Peyer's patch (tissue), 4 donors: ENCODE results near the gene LIG3. TPM values are rescaled to one million over a fixed set of nuclear protein-coding genes. Genes with fewer than 3 reads are reported as not detected.
A peak's percentile ranks its signal among the peaks of the same experiment; 100 is the strongest.

Experiments
- DNase-seq, 3 donors: peaks; one replicate each; pipeline ENCODE4 v3.0.0-alpha.2; 2017 to 2019
- H3K27ac ChIP-seq, 4 donors: fragments of 200-600 bp; sonication (generic); one replicate each; pipeline ENCODE4 v1.5.1; 2016 to 2019
- H3K27me3 ChIP-seq, 2 donors: fragments of 200-600 bp; sonication (generic); one replicate each; pipeline ENCODE4 v1.5.1; 2019
- H3K36me3 ChIP-seq, 3 donors: fragments of 200-600 bp; sonication (generic); one replicate each; pipeline ENCODE4 v1.5.1; 2016 to 2019
- H3K4me1 ChIP-seq, 4 donors: fragments of 200-600 bp; sonication (generic); one replicate each; pipeline ENCODE4 v1.5.1; 2016 to 2019
- H3K4me3 ChIP-seq, 4 donors: fragments of 200-600 bp; sonication (generic); 1 replicate in 3 of 4; 2 replicates in 1 of 4; pipeline ENCODE4 v1.5.1; 2016 to 2019; ENCODE audit warnings: mild to moderate bottlenecking in 1 of 4
- H3K9me3 ChIP-seq, 4 donors: fragments of 200-600 bp; sonication (generic); one replicate each; pipeline ENCODE4 v1.5.1; 2016 to 2019; ENCODE audit warnings: mild to moderate bottlenecking in 1 of 4
- CTCF ChIP-seq, 6 experiments: fragments of 450-650 bp in 4 of 6; fragments of 200-600 bp in 2 of 6; sonication (generic) in 1 of 6; IDR thresholded peaks; one replicate each; pipeline ENCODE4 v1.5.1; 2017 to 2019; ENCODE audit warnings: antibody characterized with exemption in 6 of 6, mild to moderate bottlenecking in 3 of 6, moderate library complexity in 1 of 6
- POLR2A ChIP-seq, 2 donors: fragments of 450-650 bp; IDR thresholded peaks; one replicate each; pipeline ENCODE4 v1.5.1; 2017; ENCODE audit warnings: antibody characterized with exemption in 2 of 2, mild to moderate bottlenecking in 2 of 2, moderate library complexity in 2 of 2
- total RNA-seq, 4 donors: library from RNA; depleted of rRNA; stranded (reverse); fragments of >200 nt; gene quantifications; one replicate each; pipeline ENCODE4 v1.1.0, GENCODE V29; 2016

Gene LIG3
- total RNA-seq, 4 donors from 2014 or later, result 19.6 to 82.5 (median 36.3) TPM

GRCh38 chr17:35018814-35019213 lies 38.5 kb downstream of the LIG3 start:
- H3K4me1 ChIP-seq, result peaks cover 0 to 7% (median 3%) of the 10 kb centered on the region in 4 donors
- TF ChIP-seq POLR2A (IDR thresholded peaks at IDR 0.05), result no peak
- H3K27ac ChIP-seq, result no peak overlapping the region
- H3K36me3 ChIP-seq, result peaks cover 0 to 64% (median 0%) of the 10 kb centered on the region in 3 donors
- no peaks in the 10 kb centered on the region for H3K27me3 ChIP-seq
- no peak overlapping the region for H3K4me3 ChIP-seq
- DNase-seq, result no peak
- H3K9me3 ChIP-seq, result no peaks in the 10 kb centered on the region

- Histone ChIP-seq H3K4me3 (no peak overlapping the region), H3K4me1 (peaks cover 0 to 8% (median 3%) of the 10 kb centered on the region in 4 donors), H3K9me3 (no peaks in the 10 kb centered on the region), H3K27ac (peak overlapping the region in 1 of 4 donors; percentile 78), H3K36me3 (peaks cover 0 to 56% (median 0%) of the 10 kb centered on the region in 3 donors), H3K27me3 (no peaks in the 10 kb centered on the region)
- no peak for DNase-seq
- TF ChIP-seq CTCF (IDR thresholded peaks at IDR 0.05) (no peak), POLR2A (IDR thresholded peaks at IDR 0.05) (no peak)
These were observed 39.3 kb downstream of the LIG3 start for GRCh38 chr17:35019386-35020179.

- H3K27ac ChIP-seq, result peak overlapping the region in 3 of 4 donors; percentile 59 to 78 (median 64)
- peaks cover 0 to 44% (median 0%) of the 10 kb centered on the region in 3 donors for H3K36me3 ChIP-seq
- no peaks in the 10 kb centered on the region for H3K27me3 ChIP-seq
- no peaks in the 10 kb centered on the region for H3K9me3 ChIP-seq
- no peak for DNase-seq
- no peak for TF ChIP-seq CTCF (IDR thresholded peaks at IDR 0.05)
- no peak for TF ChIP-seq POLR2A (IDR thresholded peaks at IDR 0.05)
- peaks cover 0 to 8% (median 3%) of the 10 kb centered on the region in 4 donors for H3K4me1 ChIP-seq
- H3K4me3 ChIP-seq, result no peak overlapping the region
These were observed 41.4 kb downstream of the LIG3 start for GRCh38 chr17:35021520-35022380.

GRCh38 chr17:35022536-35023063 lies 42.3 kb downstream of the LIG3 start:
- H3K4me3 ChIP-seq, result no peak overlapping the region
- H3K9me3 ChIP-seq, result no peaks in the 10 kb centered on the region
- H3K27ac ChIP-seq, result peak overlapping the region; percentile 59 to 78 (median 66)
- peaks cover 0 to 8% (median 3%) of the 10 kb centered on the region in 4 donors for H3K4me1 ChIP-seq
- H3K36me3 ChIP-seq, result peaks cover 0 to 35% (median 0%) of the 10 kb centered on the region in 3 donors
- H3K27me3 ChIP-seq, result no peaks in the 10 kb centered on the region
- TF ChIP-seq CTCF (IDR thresholded peaks at IDR 0.05) (no peak), POLR2A (IDR thresholded peaks at IDR 0.05) (no peak)
- DNase-seq, result peak in 2 of 3 donors; percentile 73 to 84

GRCh38 chr17:35023538-35023937 lies 43.2 kb downstream of the LIG3 start:
- Histone ChIP-seq H3K36me3 (peaks cover 0 to 31% (median 0%) of the 10 kb centered on the region in 3 donors), H3K4me1 (peaks cover 0 to 10% (median 3%) of the 10 kb centered on the region in 4 donors), H3K27me3 (no peaks in the 10 kb centered on the region), H3K4me3 (no peak overlapping the region), H3K27ac (peak overlapping the region; percentile 59 to 78 (median 66)), H3K9me3 (no peaks in the 10 kb centered on the region)
- TF ChIP-seq CTCF (IDR thresholded peaks at IDR 0.05), result no peak
- TF ChIP-seq POLR2A (IDR thresholded peaks at IDR 0.05), result no peak
- DNase-seq, result no peak
